OCI-M2 (cell line): ENCODE data around the gene NGFR.

ENCODE experiments used
- DNase-seq: peaks from one replicate; lab custom pipeline; 2025; ENCODE audit not compliant: unreplicated experiment; lab: John Stamatoyannopoulos, UW

The NGFR gene, protein sequence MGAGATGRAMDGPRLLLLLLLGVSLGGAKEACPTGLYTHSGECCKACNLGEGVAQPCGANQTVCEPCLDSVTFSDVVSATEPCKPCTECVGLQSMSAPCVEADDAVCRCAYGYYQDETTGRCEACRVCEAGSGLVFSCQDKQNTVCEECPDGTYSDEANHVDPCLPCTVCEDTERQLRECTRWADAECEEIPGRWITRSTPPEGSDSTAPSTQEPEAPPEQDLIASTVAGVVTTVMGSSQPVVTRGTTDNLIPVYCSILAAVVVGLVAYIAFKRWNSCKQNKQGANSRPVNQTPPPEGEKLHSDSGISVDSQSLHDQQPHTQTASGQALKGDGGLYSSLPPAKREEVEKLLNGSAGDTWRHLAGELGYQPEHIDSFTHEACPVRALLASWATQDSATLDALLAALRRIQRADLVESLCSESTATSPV

DNA sequence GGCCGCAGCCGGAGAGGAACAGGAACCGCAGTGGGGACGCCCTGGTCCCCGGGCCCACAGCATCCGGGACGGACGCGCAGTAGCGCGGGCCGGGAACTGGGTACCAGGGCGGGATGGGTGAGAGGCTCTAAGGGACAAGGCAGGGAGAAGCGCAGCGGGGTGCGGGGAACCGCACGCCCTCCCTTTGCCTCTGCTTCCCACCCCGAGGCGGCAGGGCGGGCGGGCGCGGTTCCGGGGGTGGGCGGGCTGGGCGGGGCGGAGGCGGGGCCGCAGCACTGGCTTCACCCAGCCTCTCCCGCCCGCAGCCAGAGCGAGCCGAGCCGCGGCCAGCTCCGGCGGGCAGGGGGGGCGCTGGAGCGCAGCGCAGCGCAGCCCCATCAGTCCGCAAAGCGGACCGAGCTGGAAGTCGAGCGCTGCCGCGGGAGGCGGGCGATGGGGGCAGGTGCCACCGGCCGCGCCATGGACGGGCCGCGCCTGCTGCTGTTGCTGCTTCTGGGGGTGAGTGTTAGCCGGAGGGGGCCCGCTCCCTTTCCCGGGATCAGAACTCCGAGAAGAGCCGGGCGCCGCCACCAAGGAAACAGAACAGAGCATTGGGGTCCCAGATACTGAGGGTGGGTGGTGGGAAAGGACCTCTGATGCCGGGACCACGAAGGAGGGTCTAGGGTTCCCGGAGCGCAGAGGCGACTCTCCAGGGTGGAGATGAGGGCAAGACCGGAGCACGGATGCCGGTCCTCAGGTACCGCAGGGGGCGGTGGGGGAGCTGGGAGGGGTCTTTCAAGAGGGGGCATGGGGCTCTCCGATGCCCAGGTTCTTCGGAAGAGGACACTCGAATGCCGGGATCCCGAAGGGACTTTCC is at the start of gene NGFR:
NGFR (plus strand) TSS at position 308 of the 856 bp plus-strand sequence; CDS start at position 433, 125 bp downstream.
- no peak for DNase-seq

DNA sequence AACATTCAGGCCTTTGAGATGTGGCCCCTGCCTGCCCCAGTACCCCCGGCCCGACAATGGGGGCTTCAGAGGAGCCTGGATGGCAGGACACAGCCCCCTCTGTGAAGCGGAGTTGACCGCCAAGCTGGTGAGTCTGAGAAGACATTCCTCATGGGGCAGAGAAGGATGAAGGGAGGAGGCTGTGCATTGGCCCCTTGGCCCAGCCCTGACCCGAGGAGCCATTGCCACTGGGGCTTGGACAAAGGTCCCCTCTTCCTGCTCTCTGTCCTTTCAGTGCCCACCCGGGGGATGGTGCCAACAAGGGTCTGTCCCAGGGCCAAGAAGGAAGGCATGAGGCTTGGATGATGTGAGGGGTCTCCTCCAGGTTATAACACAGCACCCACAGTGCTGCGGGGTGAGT is 49.5 kb upstream of the NGFR start:
- no peak for DNase-seq

DNA sequence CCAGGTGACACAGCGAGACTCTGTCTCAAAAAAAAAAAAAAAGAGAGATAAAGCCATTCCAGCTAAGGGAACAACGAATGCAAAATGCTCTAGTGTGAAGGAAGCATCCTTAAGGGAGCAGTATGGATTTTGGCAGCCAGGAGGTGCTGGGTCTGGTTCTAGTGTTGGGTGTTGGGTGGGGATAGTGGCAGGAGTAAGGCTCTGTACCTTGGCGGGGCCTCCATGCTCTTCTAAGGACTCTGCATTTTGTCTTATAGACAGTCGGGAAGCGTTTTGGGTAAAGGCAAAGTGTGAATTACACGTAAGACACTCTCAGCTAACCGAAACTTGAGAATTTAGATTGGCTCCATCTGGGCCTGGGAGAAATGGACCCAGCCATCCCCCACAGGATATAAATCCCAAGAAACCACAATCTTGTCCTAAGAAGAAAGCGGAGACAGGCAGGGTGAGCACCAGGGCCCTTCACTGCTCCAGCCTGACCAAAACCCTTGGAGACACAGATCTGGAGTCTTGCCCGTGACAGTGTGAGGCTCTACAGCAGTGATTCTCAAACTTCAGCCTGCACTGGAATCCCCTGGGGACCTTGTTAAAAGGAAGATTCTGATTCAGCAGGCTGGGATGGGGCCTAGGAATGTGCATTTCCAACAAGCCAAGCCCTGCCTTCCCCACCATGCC is 47.3 kb upstream of the NGFR start:
- no peak for DNase-seq

DNA sequence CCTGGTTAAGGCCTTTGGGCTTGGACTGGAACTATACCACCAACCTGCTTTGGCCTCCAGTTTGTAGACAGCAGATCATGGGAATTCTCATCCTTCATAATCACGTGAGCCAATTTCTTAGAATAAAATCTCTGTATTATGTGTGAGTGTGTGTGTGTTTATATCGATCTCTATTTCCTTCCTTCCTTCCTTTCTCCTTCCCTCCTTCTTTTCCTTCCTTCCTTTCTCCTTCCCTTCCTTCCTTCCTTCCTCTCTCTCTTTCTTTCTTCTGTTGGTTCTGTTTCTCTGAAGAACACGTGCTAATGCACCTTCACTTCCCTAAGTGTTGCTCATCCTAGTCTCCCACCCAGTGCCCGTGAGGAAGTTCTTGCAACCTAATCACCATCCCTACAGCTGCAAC is 44.9 kb upstream of the NGFR start:
- no peak for DNase-seq

DNA sequence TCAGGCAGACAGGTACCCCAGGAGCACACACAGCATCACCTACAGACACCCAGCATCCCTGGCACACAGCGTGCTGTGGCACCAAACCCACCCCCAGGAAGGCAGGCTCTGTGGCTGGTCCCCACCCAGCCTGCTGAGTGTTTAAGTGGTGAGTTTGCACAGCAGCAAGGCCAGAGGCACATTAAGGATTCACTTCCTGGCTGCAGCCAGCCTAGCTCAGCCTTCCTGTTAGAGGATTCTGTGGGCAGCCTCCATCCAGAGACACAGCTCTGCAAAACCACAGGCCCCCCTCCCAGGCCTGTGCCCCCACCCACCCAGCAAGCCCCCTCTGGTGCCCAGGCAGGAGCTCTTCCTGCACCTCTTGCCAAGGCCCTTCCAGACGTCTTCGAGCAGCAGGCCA is 44.4 kb upstream of the NGFR start:
- DNase-seq: no peak

DNA sequence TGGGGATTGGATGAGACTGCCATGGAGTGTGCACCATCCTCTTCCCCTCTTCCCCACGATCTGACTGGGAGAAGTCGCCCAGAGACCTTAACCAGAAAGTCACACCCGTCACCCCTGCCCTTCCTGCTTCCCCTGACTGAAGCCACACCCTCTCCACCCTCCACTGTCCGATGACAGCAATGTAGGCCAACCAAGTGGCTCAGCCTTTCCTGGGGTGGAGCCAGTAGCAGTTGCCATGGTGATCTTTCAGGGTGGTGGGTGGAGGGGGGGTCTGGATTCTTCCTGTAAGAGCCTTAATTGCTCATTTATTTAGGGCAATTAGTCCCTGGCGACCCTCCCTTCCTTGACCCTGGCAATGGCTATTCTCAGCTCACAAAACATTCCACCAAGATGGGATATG is 42.9 kb upstream of the NGFR start:
- no peak for DNase-seq

DNA sequence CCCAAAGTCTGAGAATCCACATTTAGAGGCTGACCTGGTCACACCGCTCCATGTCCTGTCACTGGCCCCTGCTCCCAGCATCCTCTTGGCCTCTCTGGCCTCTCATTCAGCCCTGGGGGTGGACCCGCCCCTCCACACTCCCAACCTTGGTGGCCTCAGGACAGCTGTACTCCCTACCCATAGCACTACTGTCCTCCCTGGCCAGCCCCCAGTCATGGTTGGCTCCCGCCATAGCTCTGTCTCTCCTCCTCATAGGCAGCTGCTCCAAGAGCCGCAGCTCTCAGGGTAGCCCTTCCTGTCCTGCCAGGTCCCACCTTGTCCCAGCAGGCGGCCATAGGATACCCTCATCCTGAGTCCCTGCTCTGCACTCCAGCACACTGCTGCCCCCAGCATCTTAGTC is 42.4 kb upstream of the NGFR start:
- no peak for DNase-seq

DNA sequence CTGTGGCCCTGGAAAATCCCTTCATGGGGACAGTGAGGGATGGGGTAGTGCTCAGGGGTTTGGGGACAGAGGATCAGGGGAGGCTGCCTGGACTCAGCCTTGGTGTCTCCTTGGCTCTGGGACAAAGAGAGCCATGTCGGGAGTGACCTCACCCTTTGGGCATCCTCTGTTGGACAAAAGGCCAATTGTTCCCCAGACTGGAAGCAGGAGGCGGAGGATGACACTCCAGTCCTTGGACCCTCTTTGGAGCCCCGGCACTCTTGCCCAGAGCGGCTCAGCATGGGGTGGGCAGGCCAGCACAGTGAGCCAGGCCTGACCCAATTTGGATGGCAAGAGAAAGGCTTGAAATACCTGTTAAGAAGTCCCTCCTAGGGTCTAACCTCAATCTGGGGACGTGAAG is 41.0 kb upstream of the NGFR start:
- DNase-seq: no peak

DNA sequence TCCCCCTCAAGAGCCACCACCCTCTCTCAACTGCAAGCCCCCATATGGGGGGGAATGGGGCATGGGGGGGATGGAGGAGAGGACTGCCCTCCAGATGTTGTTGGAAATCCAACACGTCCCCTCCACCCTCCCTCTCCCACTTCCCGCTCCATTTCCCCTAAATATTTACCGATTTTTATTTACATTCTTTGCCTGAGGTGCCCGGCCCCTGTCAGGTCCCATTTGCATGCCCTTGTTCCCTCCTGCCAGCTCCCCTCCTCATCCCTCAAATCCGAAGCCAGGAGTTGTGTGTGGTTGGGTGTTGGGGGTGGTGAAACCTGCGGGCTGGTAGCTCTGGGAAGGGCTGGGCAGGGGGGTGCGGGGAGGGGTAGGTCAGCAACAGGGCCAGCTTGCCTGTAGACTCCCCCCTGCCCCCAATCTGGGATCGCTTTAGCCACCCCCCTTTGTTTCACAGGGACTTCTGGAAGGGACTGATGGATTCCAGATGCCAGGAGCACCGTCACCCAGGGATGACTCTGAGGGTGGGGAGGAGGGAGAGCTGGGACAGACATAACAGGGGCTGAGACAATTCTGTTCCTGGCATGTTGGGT is 39.7 kb upstream of the NGFR start:
- no peak for DNase-seq

DNA sequence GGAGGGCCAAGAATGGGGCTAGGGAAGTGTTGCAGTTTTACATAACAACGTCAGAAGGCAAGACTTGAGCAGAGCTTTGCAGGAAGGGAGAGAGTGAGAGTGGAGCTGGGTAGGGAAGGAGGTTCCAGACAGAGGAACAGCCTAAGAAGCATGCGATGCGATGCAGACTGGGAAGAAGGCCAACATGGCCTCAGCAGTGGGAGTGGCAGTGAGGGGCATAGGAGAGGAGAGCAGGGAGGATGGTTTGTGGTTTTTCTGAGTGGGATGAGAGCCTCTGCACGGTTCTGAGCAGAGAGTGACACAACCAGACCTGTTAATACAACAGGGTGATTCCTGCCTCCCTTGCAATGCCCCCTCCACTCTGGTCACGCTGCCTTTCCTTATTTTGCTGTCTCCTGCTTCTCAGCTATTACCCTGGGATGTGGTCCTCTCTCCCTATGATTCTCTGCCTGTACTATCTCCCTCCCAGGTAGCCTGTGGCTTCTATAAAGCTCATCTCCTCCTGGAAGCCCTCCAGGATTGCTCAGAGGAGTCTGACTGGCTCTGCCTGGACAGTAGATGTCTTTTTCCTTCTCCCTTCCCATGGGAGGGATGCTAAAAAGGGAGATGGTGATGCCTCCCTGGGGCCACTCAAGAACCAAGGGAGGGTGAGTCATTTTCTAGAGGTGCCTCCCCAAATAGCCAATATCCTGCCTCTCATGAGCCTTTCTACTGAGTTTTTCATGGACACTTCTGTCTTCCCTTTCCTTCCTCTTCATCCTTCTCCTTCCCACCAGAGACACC is 38.7 kb upstream of the NGFR start:
- no peak for DNase-seq

DNA sequence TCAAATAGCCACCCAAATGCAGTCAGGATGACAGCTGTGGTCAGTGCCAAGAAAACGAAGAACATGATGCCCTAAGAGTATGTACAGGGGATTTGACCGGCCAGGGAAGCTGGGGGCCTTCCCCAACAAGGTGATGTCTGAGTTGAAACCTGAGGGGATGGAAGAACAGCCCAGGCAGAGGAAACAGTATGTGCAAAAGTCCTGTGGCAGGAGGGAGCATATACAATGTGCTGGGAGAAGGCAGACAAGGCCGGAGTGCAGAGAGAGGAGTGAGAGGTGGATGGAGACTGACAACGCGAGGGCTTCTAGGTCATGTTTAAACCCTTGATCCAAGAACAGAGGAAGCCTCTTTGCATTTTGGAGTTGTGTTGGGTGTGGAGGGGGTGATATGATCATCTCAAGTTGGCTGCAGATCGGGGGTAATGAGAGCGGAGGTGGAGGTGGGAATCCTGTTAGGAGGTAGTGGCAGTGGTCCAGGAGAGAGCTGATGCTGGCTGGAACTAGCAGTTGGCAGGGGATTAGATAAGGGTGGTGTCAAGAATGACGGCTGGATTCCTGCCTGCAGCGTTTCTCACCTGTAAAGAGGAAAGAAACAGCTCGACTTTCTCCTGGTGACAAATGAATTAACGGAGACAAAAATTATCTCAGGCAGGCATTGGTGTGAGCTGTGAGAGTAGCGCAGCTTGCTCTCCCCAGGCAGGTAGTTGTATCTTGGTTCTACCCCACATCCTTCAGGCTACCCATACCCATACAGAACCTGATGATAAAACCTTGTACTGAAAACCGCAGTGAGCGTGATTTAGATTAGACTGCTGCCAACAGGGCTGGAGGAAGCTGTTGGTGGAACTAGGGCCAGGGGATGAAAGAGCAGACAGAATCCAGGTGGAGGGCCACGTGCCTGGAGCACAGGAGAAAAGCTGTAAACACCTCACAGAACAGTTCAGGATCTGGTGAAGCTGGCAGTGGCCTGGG is 37.2 kb upstream of the NGFR start:
- DNase-seq: no peak

DNA sequence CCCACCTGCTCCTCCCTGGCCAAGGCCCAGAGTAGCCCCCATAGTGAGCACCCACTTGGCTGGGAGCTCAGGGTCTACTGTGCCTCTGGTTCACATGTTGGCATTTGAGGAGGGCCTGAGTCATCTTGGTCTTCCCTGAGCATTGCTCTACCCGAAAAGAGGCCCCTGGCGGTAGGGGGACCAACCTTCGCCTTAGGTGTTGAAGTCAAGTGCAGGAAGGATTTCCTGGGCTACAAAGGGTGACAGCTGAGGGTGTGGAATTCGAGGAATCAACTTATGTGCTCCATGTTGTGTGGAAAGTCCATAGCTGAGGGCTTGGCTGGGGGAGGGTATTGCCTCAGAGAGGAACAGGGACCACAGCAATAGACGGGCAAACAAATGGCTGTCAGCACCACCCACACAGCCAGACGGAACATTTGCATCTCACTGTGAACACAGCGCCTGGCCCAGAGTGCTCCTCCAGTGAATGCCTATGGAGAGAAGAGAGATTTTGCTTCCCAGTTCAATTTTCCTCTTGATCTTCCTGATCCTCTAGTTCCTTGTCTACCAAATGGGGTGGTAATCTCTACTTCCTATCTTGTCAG is 35.6 kb upstream of the NGFR start:
- no peak for DNase-seq

DNA sequence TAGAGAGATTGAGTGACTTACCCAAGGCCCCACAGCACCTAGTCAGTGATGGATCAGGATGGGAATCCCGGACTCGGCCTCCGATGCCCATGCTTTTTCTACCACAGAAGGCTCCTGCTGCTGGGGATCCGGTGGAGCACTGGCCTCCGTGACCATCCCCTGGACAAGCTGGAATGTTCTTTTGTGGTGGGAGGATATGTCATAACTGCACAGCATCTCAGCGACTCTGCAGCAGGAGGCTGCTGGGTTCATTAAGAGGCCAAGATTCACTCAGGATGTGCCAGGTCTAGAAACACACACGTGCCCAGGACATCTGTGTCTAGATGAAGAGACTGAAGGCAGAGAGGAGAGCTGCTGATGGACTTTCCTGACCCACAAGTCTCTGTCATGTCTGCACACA is 34.7 kb upstream of the NGFR start:
- DNase-seq: no peak

DNA sequence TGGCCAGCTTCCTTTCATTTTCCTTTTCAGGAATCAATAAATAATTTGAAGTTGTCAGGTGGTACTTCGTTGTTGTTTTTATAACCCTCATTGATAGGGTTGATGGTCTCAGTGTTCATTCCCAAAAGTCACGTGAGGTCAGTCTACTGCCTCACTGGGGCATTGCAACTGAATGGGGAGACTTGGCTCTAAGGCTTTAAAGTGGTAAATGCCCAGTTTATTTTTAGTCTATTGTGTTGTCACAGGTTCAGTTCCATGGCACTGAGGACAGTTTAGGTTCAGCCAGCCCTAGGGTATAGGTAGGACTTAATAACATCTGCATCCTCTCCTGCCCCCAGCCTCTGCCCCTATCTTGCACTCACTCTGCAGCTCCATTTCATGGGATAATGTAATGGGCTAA is 33.5 kb upstream of the NGFR start:
- DNase-seq: no peak

DNA sequence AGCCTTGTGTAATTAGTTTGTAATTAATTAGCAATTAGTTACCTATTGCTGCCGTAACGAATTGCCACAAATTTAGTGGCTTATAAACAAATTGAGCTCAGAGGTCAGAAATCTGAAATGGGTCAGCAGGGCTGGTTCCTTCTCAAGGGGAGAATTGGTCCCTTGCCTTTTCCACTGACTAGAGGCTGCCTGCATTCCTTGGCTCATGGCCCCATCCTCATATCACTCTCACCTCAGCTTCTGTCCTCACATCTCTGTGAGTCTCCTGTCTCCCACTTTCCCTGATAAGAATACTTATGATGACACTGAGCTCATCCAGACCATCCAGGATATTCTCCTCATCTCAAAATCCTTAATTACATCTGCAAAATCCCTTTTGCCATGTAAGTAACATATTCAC is 31.0 kb upstream of the NGFR start:
- no peak for DNase-seq

DNA sequence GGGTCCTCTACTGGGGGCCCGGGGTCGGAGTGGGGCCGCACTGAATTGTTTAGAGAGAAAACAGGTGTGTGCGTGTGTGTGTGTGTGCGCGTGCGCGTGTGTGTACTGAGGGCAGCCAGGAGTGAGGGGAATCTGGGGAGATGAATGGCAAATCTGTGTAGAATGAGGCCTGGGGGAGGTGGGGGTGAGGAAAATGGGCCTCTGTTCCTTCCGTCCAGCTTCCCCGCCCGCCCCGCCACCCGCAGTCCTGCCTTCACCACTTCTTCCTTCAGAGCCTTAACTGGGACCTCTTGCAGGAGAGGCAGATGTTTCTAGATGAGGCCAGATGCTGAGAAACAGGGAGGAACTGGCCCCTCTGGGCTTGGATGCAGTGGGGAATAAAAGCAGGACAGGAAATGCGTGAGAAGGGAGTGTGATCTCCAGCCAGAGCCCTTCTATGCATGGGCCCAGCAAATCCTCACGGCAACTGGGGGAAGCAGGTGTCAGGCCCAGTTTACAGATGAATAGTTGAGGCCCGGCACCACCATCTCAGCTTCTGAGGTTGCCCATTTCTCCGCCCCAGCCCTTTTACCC is 29.7 kb upstream of the NGFR start:
- DNase-seq: no peak

DNA sequence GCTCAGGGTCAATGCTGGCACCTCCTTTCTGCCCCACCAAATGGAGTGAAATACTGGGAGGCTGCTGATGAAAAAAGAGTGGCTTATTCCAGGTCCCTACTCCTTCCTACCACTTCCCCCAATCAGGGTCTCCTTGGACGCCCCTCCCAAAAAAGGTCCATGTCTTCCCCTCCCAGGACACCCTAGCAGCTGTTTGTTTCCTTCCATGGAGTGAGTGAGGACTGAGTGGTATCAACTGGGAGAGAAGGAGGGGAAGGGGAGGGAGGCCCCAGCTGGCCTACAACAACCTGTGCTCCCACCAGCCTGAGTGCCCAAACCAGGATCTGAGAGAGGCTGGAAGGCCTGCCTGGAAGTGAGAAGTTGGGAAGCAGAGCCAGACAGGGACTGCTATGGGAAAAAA is 28.7 kb upstream of the NGFR start:
- no peak for DNase-seq

DNA sequence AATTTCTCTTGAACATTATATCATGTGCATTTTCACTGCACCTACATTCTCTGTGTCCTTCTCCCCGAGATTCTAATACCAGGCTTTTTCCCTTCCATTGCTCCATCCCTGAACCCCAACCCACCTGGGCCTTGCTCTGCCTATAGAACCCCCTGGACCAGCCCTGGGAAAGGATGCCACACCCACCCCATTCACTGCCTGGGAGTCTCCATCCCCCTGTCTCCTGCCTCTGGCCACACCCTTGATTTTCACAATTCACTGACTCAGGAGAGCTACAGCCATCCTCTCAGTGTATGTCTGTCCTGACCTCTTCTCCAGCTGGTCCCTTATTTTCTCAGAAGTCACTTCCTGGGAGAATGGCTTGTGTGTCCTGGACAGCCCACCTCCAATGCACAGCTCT is 27.9 kb upstream of the NGFR start:
- DNase-seq: no peak
